ENCODE data around the gene WLS. TPM values are rescaled to one million over a fixed set of nuclear protein-coding genes. Genes with fewer than 3 reads are reported as not detected.

WLS gene
- 59.4 and 61.2 TPM in 2 replicates for total RNA-seq

GRCh38 chr1:68232289-68233148 lies at the start of gene WLS:
WLS (minus strand) TSS chr1:68232523; CDS start chr1:68232299, 224 bp downstream.

Other genes with a start within 250 kb of the WLS start
- 1.8 and 8.3 TPM in 2 replicates for gene DIRAS3, start 181.9 kb downstream of the WLS start, total RNA-seq
- under 0.01 TPM in 1 of 2 replicates, not detected in the other for gene RPE65, start 217.4 kb upstream of the WLS start, total RNA-seq